IgD-negative memory B cell (primary cell): ENCODE measurements around the gene SH3GL1. TPM values are rescaled to one million over a fixed set of nuclear protein-coding genes. Genes with fewer than 3 reads are reported as not detected.

Experiments used
- H3K27ac Mint-ChIP-seq, 3 donors: one replicate each; pipeline ENCODE4 v1.8.0; 2020 to 2022; ENCODE audit warnings: mild to moderate bottlenecking in 3 of 3, mixed read lengths in 3 of 3, moderate library complexity in 1 of 3
- H3K27me3 Mint-ChIP-seq: one replicate; pipeline ENCODE4 v1.8.0; 2021; ENCODE audit warnings: mixed read lengths
- H3K36me3 Mint-ChIP-seq: one replicate; pipeline ENCODE4 v1.8.0; 2020; ENCODE audit warnings: mild to moderate bottlenecking, mixed read lengths
- H3K4me1 Mint-ChIP-seq, 3 donors: one replicate each; pipeline ENCODE4 v1.8.0; 2020 to 2022; ENCODE audit warnings: mixed read lengths in 3 of 3, mild to moderate bottlenecking in 1 of 3
- H3K4me3 Mint-ChIP-seq, 4 donors: one replicate each; pipeline ENCODE4 v1.8.0; 2020 to 2022; ENCODE audit warnings: mild to moderate bottlenecking in 4 of 4, mixed read lengths in 4 of 4, moderate library complexity in 3 of 4
- H3K9me3 Mint-ChIP-seq, 3 donors: one replicate each; pipeline ENCODE4 v1.8.0; 2020 to 2021; ENCODE audit warnings: mixed read lengths in 3 of 3, mild to moderate bottlenecking in 1 of 3
- polyA plus RNA-seq: library from polyadenylated mRNA; unstranded; fragments of 300-500 nt; fragmentation: Illumina TruSeq; gene quantifications from one replicate; pipeline ENCODE4 v1.2.3, GENCODE V29; 2021

Gene SH3GL1
- polyA plus RNA-seq, 1 donor from 2014 or later = 23.7 TPM

DNA sequence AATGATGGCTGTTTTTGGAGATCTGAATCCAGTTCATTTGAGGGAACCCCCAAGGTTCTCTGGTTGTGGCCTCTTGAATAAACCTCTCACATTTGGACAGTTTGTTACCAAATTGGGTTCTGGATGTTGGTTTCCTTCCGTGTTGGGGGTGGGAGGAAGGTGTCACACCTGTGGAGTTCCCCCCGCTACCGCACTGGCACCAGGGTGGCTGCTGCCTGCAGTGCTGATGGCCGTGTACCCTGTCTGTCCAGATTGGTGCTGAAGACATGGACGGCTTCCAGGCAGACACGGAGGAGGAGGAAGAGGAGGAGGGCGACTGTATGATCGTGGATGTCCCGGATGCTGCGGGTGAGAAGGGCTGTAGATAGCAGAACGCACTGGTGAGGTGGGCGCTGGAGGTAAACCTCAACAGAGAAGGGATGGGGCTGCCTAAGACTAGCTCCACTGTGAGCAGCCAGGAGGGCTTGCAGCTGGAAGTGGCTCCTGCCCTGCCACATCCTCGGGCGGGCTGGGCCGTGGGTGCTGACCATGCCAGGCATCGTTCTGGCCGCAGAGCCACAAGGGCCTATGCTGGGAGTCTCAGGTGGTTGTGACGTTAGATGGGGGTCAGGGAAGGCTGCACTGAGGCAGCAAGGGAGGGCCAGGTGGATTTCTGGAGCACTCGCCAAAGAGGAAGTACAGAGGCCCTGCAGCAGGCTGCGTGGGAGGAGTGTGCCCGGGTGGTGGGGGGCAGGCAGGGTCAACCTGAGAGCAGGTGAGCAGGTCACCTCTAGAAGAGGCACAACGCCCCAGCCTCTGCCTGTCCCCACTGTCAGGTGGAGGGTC lies 41.9 kb upstream of the SH3GL1 start:
- peak overlapping the region; percentile 39 to 96 (median 84) for H3K4me3 Mint-ChIP-seq
- no peaks in the 10 kb centered on the region for H3K27me3 Mint-ChIP-seq
- H3K9me3 Mint-ChIP-seq = no peaks in the 10 kb centered on the region
- peaks cover 7% of the 10 kb centered on the region for H3K36me3 Mint-ChIP-seq
- peaks cover 0 to 15% (median 11%) of the 10 kb centered on the region in 3 donors for H3K4me1 Mint-ChIP-seq
- peak overlapping the region; percentile 84 to 95 (median 94) for H3K27ac Mint-ChIP-seq

DNA sequence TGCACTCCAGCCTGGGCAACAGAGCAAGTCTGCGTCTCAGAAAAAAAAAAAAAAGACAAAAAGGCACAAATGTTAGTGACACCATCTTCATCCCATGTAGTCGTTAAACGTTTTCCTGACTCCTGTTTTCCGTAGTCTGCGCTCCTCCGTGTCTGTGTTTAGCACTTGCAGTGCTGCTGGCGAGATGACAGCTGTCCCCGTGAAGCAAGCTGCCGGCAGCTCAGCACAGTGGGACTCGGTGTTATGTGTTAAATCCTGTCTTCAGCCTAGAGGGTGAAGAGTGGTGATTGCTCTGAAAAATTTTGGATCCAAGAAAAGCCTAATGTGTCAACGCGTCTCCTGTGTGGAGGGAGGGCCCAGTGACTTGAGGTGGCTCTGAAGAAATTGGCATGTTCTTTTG lies 38.9 kb upstream of the SH3GL1 start:
- Mint-ChIP-seq H3K9me3 (no peaks in the 10 kb centered on the region), H3K4me3 (no peak overlapping the region), H3K27me3 (no peaks in the 10 kb centered on the region), H3K27ac (no peak overlapping the region), H3K4me1 (peaks cover 0 to 15% (median 12%) of the 10 kb centered on the region in 3 donors), H3K36me3 (peaks cover 9% of the 10 kb centered on the region)

DNA sequence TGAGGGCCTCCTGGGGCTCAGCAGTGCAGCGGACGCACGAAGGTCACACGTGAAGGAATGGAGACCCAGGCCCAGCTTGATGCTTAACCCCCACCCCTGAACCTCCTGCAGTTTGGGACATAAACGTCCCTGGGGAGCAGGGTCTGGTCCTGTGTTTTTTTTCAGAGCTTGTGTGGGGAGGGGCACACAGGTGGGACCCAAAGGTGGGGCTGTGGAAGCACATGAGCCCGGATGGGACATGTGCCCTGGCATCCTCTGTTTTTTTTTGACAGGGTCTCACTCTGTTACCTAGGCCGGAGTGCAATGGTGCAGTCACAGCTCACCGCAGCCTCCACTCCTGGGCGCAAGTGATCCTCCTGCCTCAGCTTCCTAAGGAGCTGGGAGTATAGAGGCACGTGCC lies 36.8 kb upstream of the SH3GL1 start:
- Mint-ChIP-seq H3K9me3 (no peaks in the 10 kb centered on the region), H3K4me1 (peaks cover under 1 to 10% (median 9%) of the 10 kb centered on the region in 3 donors), H3K4me3 (no peak overlapping the region), H3K27me3 (no peaks in the 10 kb centered on the region), H3K27ac (no peak overlapping the region), H3K36me3 (peaks cover 9% of the 10 kb centered on the region)

DNA sequence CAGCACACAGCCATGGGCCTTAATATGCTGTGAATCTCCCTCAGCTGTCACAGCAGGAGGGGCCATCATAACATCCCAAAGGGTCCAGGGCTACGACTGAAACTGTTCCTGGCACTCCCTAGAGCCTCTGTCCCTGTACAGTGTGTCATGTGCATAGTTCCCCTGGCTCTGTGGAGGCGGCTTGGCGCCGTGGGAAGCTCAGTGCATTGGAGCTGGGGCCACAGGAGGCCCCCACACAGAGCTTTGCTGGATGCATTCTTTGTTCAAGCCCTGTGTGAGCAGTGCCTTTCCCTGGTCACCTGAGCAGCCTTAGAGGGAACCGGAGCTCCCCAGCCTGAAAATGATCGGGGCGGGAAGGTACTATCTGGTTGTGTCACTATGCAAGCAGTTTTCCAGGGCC lies 35.9 kb upstream of the SH3GL1 start:
- Mint-ChIP-seq H3K36me3 (peaks cover 9% of the 10 kb centered on the region), H3K4me3 (no peak overlapping the region), H3K27ac (no peak overlapping the region), H3K9me3 (no peaks in the 10 kb centered on the region), H3K4me1 (peaks cover 7 to 15% (median 13%) of the 10 kb centered on the region in 3 donors), H3K27me3 (peaks cover 2% of the 10 kb centered on the region)

DNA sequence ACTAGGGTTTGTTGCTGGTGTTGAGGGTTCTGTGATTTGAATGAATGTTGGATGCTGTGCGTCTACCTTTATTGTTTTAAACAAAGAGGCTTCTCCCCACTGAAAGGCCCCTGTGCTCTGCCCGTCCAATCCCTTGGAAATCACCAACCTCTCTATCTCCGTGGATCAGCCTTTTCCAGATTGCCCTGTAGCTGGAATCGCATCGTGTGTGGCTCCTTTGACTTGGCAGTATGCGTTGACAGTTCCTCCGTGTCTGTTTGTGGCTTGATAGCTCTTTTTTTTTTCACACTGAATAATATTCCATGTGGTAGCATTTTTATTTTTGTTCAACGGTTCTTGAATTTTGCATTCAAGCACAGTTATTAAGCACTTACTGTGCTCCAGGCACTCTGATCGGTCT lies 34.0 kb upstream of the SH3GL1 start:
- Mint-ChIP-seq H3K9me3 (no peaks in the 10 kb centered on the region), H3K36me3 (peaks cover 11% of the 10 kb centered on the region), H3K4me1 (peaks cover 7 to 25% (median 23%) of the 10 kb centered on the region in 3 donors), H3K27me3 (peaks cover 2% of the 10 kb centered on the region), H3K27ac (no peak overlapping the region), H3K4me3 (no peak overlapping the region)

DNA sequence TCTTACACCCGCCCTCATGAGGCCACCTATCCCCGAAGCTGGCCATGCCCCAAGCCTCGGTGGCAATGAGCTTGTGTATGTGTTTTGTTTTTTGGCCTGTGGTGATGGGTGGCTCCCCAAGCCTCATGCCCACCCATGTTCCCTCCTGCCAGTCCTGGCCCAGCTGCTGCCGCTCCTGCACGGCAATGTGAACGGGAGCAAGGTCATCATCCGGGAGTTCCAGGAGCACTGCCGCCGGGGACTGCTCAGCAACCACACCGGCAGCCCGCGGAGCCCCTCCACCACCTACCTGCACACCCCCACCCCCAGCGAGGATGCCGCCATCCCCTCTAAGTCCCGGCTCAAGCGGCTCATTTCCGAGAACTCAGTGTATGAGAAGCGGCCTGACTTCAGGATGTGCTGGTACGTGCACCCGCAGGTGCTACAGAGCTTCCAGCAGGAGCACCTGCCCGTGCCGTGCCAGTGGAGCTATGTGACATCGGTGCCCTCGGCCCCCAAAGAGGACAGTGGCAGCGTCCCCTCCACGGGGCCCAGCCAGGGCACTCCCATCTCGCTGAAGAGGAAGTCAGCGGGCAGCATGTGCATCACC lies 32.7 kb upstream of the SH3GL1 start:
- Mint-ChIP-seq H3K27ac (no peak overlapping the region), H3K4me1 (peaks cover 7 to 25% (median 23%) of the 10 kb centered on the region in 3 donors), H3K9me3 (no peaks in the 10 kb centered on the region), H3K27me3 (peaks cover 2% of the 10 kb centered on the region), H3K4me3 (peak overlapping the region in 3 of 4 donors; percentile 30 to 96 (median 92)), H3K36me3 (peaks cover 7% of the 10 kb centered on the region)

DNA sequence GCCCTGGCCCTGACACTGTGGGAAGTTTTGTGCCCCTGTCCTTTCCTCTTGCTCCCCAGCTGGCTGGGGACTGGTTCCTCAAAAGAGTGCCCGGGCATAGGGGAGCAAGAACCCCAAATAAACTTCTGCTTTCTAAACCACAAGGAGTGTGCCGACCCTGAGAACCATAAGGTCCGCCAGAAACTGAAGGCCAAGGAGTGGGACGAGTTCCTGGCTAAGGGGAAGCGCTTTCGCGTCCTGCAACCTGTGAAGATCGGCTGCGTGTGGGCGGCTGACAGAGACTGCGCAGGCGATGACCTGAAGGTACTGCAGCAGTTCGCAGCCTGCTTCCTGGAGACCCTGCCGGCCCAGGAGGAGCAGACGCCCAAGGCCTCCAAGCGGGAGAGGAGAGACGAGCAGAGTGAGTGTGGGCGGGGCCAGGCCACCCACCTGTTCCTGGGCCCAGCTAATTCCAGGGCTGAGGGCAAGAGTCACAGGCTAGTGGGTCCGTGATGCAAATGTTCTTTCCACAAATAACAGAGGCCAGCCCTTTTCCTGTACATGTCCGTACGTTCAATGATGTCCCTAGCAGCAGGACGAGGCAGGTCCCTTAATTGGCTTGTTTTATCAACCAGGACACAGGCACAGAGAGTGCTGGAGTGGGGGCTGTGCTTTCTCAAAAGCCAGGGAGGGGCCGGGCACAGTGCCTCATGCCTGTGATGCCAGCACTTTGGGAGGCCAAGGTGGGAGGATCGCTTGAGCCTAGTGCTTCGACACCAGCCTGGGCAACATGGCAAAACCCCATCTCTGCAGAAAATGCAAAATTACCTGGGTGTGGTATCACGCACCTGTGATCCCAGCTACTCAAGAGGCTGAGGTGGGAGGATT lies 31.7 kb upstream of the SH3GL1 start:
- Mint-ChIP-seq H3K27me3 (peaks cover 2% of the 10 kb centered on the region), H3K36me3 (peaks cover 5% of the 10 kb centered on the region), H3K9me3 (no peaks in the 10 kb centered on the region), H3K4me3 (peak overlapping the region; percentile 77 to 96 (median 84)), H3K27ac (peak overlapping the region; percentile 82 to 98 (median 88)), H3K4me1 (peaks cover 7 to 25% (median 23%) of the 10 kb centered on the region in 3 donors)

DNA sequence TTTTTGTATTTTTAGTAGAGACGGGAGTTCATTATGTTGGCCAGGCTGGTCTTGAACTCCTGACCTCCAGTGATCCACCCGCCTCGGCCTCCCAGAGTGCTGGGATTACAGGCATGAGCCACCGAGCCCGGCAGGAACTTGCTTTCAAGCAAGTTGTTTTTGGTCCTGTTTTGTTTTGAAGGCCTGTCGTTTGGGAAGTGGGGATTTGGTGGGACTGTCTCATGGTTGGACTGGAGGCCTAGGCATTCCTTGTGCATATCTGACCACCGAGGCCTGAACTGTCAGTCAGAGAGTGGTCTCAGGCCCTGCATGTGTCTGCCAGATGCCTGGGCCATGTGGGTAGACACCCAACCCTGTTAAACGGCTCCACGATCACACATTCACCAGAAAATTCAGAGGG lies 30.9 kb upstream of the SH3GL1 start:
- peaks cover 7 to 25% (median 23%) of the 10 kb centered on the region in 3 donors for H3K4me1 Mint-ChIP-seq
- H3K27me3 Mint-ChIP-seq = peaks cover 2% of the 10 kb centered on the region
- peak overlapping the region; percentile 82 to 98 (median 88) for H3K27ac Mint-ChIP-seq
- H3K9me3 Mint-ChIP-seq = no peaks in the 10 kb centered on the region
- peak overlapping the region; percentile 77 to 96 (median 84) for H3K4me3 Mint-ChIP-seq
- H3K36me3 Mint-ChIP-seq = peaks cover 5% of the 10 kb centered on the region

DNA sequence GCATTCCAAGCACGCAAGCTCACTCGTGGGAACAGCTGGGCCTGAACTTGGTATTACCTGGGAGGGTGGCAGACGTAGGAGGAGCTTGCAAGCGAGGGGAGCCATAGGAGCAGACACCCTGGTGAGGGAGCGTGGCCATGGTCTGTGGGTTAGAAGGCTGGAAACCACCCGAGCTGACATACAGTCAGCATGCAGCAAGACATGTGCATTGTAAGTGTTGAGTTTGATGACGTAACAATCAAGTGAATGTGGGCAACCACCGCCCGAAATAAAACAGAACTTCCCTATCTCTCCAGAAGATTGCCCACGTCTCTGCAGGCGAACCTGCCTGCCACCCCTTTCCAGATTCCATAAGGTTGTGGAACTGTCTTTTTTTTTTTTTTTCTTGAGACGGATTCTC lies 30.4 kb upstream of the SH3GL1 start:
- H3K9me3 Mint-ChIP-seq = no peaks in the 10 kb centered on the region
- peaks cover 2% of the 10 kb centered on the region for H3K27me3 Mint-ChIP-seq
- peak overlapping the region; percentile 12 to 85 (median 59) for H3K4me3 Mint-ChIP-seq
- H3K36me3 Mint-ChIP-seq = peaks cover 5% of the 10 kb centered on the region
- H3K27ac Mint-ChIP-seq = peak overlapping the region; percentile 82 to 89 (median 88)
- H3K4me1 Mint-ChIP-seq = peaks cover 7 to 25% (median 23%) of the 10 kb centered on the region in 3 donors

DNA sequence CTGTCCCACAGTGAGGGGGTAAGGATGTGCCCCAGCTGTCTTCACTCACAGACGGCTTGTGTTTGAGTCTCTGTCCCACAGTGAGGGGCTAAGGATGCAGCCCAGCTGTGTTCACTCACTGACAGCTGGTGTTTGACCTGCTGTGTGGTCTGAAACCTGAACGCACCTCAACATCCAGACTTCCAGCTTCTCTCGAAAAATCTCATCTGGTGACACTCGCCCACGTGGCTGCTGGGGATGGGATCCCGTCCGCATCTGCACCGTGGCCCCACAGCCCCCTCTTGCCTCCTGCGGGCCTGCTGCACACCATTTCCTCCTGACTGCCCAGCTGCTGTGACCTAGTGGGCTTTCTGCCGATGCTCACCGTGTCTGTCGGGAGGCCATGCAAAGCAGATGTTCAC lies 29.4 kb upstream of the SH3GL1 start:
- Mint-ChIP-seq H3K9me3 (no peaks in the 10 kb centered on the region), H3K4me1 (peaks cover 7 to 25% (median 23%) of the 10 kb centered on the region in 3 donors), H3K27ac (peak overlapping the region; percentile 63 to 89 (median 82)), H3K36me3 (peaks cover 5% of the 10 kb centered on the region), H3K27me3 (peaks cover 2% of the 10 kb centered on the region), H3K4me3 (no peak overlapping the region)

DNA sequence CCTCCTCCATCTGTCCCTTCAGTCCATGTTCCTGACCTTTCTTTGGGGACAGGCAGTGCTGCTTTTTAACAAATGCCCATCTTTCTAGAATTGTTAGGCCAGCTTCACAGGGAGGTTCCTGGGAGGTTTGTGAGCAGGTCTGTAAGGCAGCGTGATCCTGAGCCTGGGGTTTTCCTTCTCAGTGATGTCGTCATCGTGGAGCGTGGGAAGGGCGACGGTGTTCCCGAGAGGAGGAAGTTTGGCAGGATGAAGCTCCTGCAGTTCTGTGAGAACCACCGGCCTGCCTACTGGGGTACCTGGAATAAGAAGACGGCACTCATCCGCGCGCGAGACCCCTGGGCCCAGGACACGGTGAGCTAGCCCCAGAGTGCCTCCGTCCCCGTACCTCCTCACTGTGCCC lies 28.9 kb upstream of the SH3GL1 start:
- peaks cover 3% of the 10 kb centered on the region for H3K36me3 Mint-ChIP-seq
- H3K27ac Mint-ChIP-seq = no peak overlapping the region

DNA sequence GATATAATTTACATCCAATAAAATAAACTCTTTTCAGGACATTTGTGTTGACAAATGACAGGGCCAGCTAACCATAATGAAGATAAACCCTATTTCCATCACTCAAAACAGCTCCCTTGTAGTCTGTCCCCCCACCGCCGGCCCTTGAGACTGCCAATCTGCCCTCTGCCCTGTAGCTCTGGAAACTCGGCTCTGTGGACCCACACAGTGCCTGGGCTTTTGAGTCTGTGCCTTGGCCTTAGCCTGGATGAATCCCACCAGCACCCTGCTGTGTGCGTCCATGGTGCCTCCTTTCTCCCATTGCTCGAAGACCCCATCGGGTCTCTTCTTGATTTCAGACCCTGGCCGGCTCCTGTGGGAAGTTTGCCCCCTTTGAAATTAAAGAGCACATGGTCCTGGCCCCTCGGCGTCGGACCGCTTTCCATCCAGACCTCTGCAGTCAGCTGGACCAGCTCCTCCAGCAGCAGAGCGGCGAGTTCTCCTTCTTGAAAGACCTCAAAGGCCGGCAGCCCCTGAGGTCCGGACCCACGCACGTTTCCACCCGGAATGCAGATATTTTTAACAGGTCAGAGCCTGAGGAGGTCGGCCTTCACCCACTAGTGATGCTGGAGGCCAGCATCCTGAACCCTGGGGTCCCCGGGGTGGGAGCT lies 28.1 kb upstream of the SH3GL1 start:
- Mint-ChIP-seq H3K4me3 (no peak overlapping the region), H3K27me3 (peaks cover 2% of the 10 kb centered on the region), H3K27ac (peak overlapping the region in 1 of 3 donors; percentile 75), H3K4me1 (peaks cover 7 to 26% (median 25%) of the 10 kb centered on the region in 3 donors), H3K36me3 (peaks cover 5% of the 10 kb centered on the region), H3K9me3 (no peaks in the 10 kb centered on the region)

More for the DNA sequence above, 28.9 kb upstream of the SH3GL1 start:
- H3K4me3 Mint-ChIP-seq = no peak overlapping the region
- no peaks in the 10 kb centered on the region for H3K9me3 Mint-ChIP-seq
- peaks cover 7 to 25% (median 22%) of the 10 kb centered on the region in 3 donors for H3K4me1 Mint-ChIP-seq
- H3K27me3 Mint-ChIP-seq = peaks cover 2% of the 10 kb centered on the region

DNA sequence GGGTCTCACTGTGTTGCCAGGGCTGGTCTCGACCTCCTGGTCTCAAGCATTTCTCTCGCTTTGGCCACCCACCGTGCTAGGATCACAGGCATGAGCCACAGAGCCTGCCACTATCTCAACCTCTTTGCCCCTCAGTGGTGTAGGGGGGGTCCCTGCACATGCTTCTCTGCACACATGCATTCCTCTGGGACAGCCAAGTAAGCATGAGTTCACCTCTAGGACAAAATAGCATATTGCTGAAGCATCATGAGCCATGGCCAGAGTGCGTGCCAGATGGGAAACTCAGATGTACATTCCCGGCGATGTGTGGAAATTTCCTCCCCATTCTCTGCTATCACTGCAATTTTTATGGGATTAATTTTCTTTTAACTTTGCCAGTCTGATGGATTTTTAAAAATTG lies 25.2 kb upstream of the SH3GL1 start:
- Mint-ChIP-seq H3K9me3 (no peaks in the 10 kb centered on the region), H3K36me3 (peaks cover 7% of the 10 kb centered on the region), H3K27ac (no peak overlapping the region), H3K27me3 (no peaks in the 10 kb centered on the region), H3K4me3 (peak overlapping the region in 1 of 4 donors; percentile 24), H3K4me1 (peaks cover 0 to 14% (median 6%) of the 10 kb centered on the region in 3 donors)

DNA sequence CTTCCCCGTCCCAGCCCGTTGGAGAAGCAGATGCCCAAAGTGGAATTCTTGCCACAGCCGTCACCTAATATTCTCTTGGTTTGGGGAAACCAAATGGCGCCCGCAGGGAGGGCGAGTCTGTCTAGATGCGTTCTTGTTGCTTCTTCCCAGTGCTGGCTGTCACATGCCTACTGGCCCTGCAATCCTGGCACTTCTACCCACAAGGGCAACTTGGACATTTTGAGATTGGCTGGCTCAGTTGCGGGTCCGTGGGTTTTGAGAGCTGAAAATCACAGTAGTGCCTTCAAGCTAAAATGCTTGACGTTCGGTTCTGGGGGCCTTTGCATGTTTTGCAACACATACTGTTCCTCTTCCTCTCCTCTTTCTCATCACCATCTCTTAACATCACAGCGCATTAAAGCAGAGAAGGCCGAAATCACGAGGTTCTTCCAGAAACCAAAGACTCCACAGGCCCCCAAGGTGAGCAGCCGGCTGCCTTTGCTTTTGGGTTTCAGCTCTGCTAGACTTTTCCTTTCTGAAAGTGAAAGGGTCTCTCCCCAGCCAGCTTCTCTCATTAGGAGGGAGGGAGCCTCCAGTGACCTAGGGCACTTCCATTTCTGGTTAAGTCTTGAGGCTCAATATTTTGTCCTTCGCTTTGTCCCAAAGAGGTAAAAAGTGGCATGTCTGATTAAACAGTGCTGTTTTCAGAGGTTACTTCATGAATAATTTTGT lies 23.2 kb upstream of the SH3GL1 start:
- peaks cover 5% of the 10 kb centered on the region for H3K36me3 Mint-ChIP-seq
- H3K27me3 Mint-ChIP-seq = no peaks in the 10 kb centered on the region
- no peaks in the 10 kb centered on the region for H3K9me3 Mint-ChIP-seq
- H3K4me3 Mint-ChIP-seq = no peak overlapping the region
- H3K27ac Mint-ChIP-seq = peak overlapping the region in 1 of 3 donors; percentile 47
- peaks cover 0 to 6% (median 0%) of the 10 kb centered on the region in 3 donors for H3K4me1 Mint-ChIP-seq
